Activated CD8-positive, alpha-beta memory T cell treated with anti-CD3 and anti-CD28 coated beads, Interleukin-2, amount 50 U/mL, for 24 hours (primary cell): ENCODE results near the gene MAPKAP1.

Source experiments
- DNase-seq: peaks from one replicate; pipeline ENCODE4 v3.0.0-alpha.2; 2020; ENCODE audit errors: extremely low read depth

The MAPKAP1 gene

GRCh38 chr9:125431741-125432271, 275.2 kb downstream of the MAPKAP1 start:
- no peak for DNase-seq

- DNase-seq, result no peak
These were observed 276.0 kb downstream of the MAPKAP1 start for GRCh38 chr9:125431012-125431305.

- no peak for DNase-seq
These were observed 276.6 kb downstream of the MAPKAP1 start for GRCh38 chr9:125430161-125431011.

- no peak for DNase-seq
These were observed 277.4 kb downstream of the MAPKAP1 start for GRCh38 chr9:125429476-125430160.

DNA sequence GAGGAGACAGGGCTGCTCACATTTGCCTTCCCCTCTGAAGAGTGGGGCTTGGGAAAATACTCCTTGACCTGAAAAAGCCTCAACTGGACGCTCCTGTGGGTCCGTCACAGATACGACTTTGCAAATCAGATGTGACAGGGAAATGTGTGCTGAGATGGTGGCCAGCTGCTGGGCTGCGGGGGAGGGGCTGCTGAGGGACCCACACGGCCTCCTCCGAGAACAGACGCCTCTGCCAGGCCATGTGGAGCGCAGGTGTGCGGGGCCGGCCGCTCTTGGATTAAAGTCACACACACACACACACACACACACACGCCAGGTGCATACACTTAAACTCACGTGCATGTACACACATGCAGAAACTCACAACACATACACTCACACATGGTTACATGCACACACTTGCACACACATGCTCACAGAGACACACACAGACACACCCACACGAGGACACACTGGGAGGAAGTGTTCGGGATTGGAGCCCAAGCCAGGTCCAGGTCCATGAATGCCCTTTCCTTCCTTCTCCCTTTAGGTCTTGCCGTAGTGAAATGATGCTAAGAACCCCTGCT, 278.0 kb downstream of the MAPKAP1 start:
- no peak for DNase-seq

DNA sequence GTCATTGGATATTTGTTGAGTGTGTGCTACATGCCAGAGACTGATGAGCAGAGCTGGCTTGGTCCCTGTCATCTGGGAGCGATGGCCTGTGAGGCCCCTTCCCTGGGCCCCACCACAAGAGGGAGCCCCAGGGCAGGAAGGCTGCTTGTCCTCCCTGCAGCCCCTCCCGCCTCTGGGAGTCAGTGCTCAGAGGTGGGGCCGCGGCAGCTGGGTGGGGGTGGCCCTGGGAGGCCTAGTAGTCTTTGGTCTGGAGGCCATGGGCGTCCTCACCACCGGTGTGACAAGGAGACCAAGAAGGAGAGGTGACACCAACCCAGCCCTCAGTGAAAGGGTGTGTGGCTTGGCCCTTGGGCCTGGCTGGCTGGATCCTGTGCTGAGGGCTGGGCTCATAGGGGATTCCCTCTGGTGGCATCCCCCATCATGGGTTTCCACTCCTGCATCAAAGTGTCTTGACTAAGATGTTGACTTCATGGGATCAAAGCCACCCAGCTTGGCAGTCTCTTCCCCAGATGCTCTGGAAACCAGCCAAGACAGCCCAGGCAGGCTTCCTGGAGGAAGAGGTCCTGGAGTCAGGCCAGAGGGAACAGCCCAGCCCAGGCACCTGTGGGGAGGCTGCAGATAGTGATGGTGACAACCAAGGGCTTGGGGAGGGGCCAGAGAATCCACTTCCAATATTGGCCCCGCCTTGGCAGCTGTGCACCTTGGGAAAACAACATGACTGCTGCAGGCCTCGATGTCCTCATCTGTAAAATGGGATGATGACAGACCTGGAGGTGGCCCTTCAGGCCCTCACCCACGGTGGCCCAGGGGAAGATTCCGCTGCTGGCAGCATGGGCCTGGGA, 278.7 kb downstream of the MAPKAP1 start:
- DNase-seq, result no peak

DNA sequence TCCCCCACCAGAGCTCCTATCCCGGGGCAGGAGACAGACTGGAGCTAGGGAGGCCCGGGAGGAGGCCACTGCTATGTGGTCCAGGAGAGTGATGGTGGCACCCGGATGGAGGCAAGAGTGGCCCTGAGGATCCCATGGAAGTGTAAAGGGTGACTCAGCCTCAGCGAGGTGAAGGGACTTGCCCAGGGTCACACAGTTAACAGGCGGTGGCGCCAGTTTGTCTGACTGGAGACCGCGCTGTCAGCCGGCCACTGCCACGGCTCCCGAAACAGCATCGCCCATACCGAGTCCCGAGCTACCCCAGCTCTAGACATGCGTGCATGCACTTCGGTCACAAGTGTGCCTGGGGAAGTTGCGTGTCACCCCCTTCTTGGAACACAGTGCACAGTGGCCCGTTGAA, 279.5 kb downstream of the MAPKAP1 start:
- DNase-seq, result no peak

- no peak for DNase-seq
These were observed 280.1 kb downstream of the MAPKAP1 start for GRCh38 chr9:125426926-125427325.

DNA sequence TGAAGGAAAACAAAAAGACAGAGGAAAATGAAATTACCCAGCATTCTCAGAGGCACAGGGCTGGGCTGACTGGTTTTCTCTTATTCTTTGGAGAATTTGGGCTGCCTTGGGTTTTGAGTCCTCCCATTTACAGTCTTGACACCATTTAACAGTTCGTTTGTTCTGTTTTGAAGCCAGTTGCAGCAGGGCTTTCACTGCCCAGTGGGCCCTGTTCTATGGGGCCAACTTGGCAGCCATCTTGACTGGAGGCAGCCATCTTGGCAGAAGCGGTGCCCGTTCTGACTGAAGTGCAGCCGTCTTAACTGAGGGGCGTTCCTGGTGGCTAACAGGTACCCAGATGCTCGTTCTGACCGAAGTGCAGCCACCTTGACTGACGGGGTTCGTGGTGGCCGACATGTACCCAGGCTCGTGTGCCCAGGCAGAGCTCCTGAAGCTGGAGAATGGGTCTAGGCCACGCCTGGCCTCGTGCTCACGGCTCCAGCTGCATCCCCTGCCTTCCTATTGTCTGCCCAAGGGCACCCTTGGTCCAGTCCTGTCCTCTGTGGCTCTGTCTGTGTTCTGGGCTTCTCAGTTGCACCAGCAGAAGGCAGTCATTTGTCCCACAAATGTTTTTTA, 281.0 kb downstream of the MAPKAP1 start:
- no peak for DNase-seq

- no peak for DNase-seq
These were observed 281.7 kb downstream of the MAPKAP1 start for GRCh38 chr9:125425170-125425897.

- no peak for DNase-seq
These were observed 283.0 kb downstream of the MAPKAP1 start for GRCh38 chr9:125423964-125424363.

DNA sequence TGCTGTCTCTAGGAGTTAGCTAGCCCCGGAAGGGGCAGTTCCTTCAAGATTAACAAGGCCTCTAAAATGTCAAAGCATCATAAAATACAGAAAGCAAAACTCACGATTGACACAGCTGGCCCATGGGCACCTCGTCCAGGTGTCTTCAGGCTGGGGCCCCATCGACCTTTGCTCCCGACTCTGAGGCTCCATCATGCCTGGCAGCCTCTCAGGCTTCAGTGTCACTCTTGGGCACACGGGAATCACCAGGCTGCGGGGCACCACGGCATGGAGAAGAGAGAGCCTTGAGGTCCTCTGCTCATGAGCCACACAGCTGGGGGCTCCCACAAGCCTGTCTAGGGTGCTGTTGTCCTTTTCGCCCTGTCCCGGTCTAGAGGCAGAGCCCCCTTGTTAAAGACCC, 284.2 kb downstream of the MAPKAP1 start:
- no peak for DNase-seq

DNA sequence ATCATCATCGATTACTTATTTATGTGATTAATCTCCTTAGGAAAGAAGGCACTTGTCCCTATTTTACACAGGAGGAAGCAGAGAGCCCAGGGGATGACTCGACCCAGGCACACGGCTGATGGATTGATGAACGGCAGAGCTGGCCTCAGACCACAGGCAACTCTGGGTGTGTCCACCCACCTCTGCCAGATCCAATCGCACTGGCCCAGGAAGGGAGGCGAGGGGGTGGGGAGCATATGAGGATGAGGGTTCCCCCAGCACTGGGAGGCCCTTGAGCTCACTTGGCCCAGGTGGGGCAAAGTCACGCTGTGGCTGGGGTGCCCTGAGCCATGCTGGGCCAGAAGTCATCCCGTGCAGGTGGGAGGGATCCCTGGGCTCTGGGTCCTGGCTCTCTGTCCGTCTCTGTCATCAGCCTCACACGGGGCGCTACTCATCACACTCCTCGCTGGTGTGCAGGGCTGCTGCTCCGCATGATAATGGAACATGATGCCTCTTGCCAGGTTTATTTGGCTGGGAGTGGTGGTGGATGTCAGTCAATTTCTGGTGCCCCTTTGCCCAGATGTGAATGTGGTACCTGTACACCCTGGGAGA, 285.3 kb downstream of the MAPKAP1 start:
- DNase-seq, result no peak

GRCh38 chr9:125421166-125421565, 285.8 kb downstream of the MAPKAP1 start:
- no peak for DNase-seq

DNA sequence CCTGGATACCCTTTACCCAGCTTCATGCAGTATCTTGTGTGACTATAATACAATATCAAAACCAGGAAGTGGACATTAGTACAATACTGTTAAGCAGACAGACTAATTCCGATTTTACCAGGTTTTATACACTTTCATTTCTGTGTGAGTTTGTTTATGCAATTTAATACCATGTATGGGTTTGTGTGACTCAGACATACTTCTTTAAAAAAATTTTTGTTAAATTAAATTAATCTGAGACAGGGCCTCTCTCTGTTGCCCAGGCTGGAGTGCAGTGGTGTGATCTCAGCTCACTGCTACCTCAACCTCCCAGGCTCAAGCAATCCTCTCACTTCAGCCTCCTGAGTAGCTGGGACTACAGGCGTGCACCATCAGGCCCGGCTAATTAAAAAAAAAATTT, 288.6 kb downstream of the MAPKAP1 start:
- no peak for DNase-seq

GRCh38 chr9:125416517-125416916, 290.5 kb downstream of the MAPKAP1 start:
- DNase-seq, result no peak

- DNase-seq, result no peak
These were observed 291.2 kb downstream of the MAPKAP1 start for GRCh38 chr9:125415583-125416460.

GRCh38 chr9:125413579-125413978, 293.4 kb downstream of the MAPKAP1 start:
- no peak for DNase-seq

- DNase-seq, result no peak
These were observed 294.8 kb downstream of the MAPKAP1 start for GRCh38 chr9:125412166-125412565.
